ENCODE data around the gene DOCK4.

DOCK4 gene

GRCh38 chr7:112038353-112038752, 167.8 kb downstream of the DOCK4 start:
- no peak for DNase-seq

- DNase-seq = no peak
Observed at GRCh38 chr7:112036071-112036470, 170.1 kb downstream of the DOCK4 start.

GRCh38 chr7:112031689-112032088, 174.5 kb downstream of the DOCK4 start:
- DNase-seq = no peak

GRCh38 chr7:112025556-112025955, 180.6 kb downstream of the DOCK4 start:
- no peak for DNase-seq

DNA sequence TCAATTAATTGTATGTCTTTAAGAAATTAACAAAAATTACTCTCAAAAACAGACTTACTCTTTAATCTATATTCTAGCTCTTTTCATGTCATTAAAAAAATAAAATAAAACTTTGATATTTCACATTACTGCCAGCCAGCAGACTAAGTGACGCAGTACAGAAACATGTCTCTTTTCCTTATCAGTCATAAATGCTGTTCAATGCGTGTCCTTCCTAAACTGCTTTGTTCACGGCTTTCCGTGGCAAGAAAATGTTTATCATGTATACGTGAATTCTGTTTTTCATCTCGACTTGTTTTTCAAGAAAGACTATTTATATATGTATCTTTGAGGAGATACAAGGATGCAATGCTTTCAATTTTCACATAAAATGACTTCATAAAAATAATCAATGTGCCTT, 182.4 kb downstream of the DOCK4 start:
- DNase-seq = no peak

GRCh38 chr7:112023282-112023681, 182.9 kb downstream of the DOCK4 start:
- no peak for DNase-seq

DNA sequence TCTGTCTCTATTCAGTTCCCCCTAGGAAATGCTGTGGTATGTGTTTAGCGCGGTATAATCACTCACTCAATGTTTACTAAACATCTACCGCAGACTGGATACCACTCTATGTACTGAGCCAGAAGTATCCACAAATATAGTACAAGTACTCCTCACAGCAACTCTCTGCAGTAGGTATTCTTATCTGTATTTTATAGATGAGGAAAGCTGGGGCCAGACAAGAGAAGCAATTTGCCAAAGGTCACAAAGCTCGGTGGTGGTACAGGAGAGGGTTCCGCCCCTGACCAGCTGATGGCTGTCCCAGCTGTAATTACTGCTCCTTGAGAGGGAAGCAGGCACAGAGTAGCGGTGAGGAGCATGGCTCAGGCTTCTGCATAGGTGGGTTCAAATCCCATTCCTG, 184.1 kb downstream of the DOCK4 start:
- DNase-seq = no peak

DNA sequence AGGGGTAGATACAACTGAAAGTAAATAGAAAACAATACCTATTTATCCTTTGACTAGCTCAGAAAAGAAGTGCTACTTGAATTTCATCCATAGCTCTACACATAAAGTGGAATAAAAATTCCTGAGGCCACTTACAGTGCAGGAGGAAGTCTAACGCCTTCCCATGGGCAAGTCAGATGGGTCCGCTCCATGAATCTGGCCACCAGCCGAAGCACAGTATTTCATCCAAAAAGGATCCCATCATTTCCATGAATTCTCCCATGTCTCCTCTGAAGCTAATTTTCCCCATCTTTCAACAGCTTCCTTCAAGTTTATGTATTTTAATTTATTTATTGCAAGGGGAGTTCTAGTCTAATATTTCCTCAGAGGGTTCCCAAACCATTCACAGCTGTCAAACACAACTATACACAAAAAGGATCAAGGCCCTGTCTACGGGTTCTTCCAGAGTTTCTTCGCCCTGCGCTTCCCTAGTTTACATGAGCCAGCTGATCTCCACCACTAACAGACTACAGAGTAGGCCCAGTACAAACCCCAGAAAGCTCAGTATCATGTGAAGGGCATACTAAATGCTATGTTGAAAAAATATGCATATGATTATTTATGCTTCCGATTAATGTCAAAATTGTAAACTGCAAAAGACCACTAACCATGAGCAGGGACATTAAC, 184.7 kb downstream of the DOCK4 start:
- no peak for DNase-seq

GRCh38 chr7:112020800-112021199, 185.4 kb downstream of the DOCK4 start:
- no peak for DNase-seq

DNA sequence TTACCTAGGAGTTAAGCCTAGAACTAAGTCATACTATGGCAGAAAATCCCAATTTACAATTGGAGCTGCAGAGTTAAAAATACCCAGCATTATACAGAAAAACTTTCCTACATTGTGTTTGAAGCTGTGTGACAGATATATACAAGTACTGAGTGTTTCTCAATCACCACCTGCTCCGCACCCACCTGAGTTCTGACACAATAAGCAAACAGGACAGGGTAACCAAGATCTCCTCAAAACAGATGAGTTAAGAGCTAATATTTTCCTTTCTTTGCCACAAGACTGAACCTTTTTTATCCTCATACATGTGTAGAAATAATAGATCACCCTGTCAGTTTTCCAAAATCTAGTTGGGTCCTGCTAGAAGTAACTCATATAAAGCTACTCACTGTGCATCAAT, 186.3 kb downstream of the DOCK4 start:
- DNase-seq = no peak

GRCh38 chr7:112018305-112019030, 187.7 kb downstream of the DOCK4 start:
- no peak for DNase-seq

GRCh38 chr7:112015146-112015545, 191.1 kb downstream of the DOCK4 start:
- DNase-seq = no peak

- no peak for DNase-seq
Observed at GRCh38 chr7:112014347-112014746, 191.9 kb downstream of the DOCK4 start.

DNA sequence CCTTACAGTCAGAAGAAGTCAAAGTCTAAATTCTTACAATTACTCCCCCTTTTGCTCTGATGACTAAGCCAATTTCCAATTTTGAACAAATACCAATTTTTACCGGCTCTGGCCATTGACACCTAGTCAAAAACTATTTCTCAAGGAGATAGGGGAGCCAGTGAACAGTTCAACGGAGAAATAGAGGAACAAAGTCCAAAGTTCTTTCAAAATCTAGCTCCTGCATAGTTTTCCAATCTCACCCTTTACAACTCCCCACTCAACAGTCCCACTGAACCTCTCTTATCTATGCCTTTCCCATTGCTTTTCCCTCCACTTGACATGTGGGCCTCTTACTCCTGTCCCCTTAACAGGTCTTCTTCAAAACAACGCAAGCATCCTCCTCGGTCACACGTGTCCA, 192.9 kb downstream of the DOCK4 start:
- no peak for DNase-seq

DNA sequence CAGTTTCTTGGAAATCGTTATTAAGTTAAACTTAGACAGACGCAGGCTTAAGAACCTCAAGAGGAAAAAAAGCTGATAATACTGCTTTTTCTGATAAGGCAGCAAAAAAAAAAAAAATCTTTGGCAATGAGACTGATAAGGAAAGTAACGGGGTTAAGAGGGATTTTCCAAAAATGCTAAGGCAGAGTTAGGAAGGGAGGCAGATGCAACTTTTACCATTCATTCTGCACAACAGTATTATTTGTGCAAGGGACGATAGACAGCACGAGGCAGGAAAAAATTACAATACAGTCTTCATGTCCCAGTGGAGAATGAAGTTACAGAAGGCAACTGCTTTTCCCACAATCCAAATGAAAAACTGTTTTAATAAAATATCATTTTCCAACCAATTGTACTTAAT, 194.0 kb downstream of the DOCK4 start:
- no peak for DNase-seq

GRCh38 chr7:112010994-112011393, 195.2 kb downstream of the DOCK4 start:
- DNase-seq = no peak

GRCh38 chr7:112010109-112010508, 196.1 kb downstream of the DOCK4 start:
- DNase-seq = no peak

GRCh38 chr7:112009081-112009480, 197.1 kb downstream of the DOCK4 start:
- DNase-seq = no peak

GRCh38 chr7:112007185-112007584, 199.0 kb downstream of the DOCK4 start:
- DNase-seq = no peak

GRCh38 chr7:112006071-112006470, 200.1 kb downstream of the DOCK4 start:
- DNase-seq = no peak

GRCh38 chr7:112005205-112005775, 200.9 kb downstream of the DOCK4 start:
- DNase-seq = no peak

GRCh38 chr7:112001091-112001826, 204.9 kb downstream of the DOCK4 start:
- DNase-seq = no peak

DNA sequence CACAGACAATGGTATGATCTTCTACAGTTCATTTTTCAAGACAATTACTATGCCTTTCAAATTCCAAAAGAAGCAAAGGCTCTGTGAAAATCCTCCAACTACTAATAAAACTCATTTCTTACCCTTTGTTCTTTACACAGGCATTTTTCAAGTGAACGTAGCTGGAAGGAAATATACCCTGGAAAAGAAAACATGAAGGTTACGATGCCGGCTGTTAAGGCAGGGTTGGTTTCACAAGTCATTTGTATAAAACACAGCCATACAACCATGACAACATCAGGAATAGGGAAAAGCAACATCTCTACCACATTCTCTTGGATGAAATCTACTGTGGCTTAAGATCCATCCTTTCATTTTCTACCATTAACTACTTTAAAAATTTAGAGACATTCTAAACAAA, 207.9 kb downstream of the DOCK4 start:
- DNase-seq = no peak

GRCh38 chr7:111997546-111997945, 208.7 kb downstream of the DOCK4 start:
- no peak for DNase-seq
